A549 treated with AZD2906 at 1 μM for 4 hours (cell line): ENCODE results near the gene NANOG. TPM values are rescaled to one million over a fixed set of nuclear protein-coding genes. Genes with fewer than 3 reads are reported as not detected.

Source experiments
- total RNA-seq: library from RNA; stranded (reverse); fragments of 200-300 nt; extraction: Qiagen RNA extraction; gene quantifications from 5 replicates; pipeline ENCODE4 v1.2.3, GENCODE V29; 2022

Gene NANOG
- 0.03 to 0.19 TPM (median 0.07 TPM) in 3 of 5 replicates, not detected in the others for total RNA-seq

GRCh38 chr12:7788884-7789528 lies at the start of gene NANOG:
NANOG (plus strand) TSS chr12:7789402; CDS start chr12:7789615, 213 bp downstream.

DNA sequence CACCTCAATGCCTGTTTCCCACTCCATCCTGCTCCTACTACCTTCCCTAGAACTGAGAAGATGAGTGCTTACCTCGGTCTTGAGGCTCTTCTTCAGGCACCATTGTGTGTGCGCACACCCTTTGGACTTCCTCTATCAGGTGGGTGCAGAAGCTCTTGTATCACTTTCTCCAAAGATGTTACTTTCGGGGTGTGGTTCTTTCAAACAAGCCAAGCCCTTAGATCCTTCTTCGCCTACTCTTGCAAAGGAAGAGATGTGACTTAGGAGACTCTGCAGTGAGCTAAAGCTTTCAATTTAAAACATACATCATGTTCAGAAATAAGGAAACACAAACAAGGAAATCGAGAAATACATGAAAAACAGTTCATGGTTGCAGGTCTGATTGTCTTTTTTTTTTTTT lies 42.0 kb upstream of the NANOG start, which contains the start of gene CLEC4C:
Gene CLEC4C (minus strand): TSS at position 130 of the 400 bp plus-strand sequence. CDS start 27 bp downstream, at position 103.

Other genes with a start within 250 kb of the NANOG start
- not detected in 5 replicates for gene APOBEC1, start 123.5 kb upstream of the NANOG start, total RNA-seq
- gene GDF3, start 93.6 kb upstream of the NANOG start, total RNA-seq: not detected in 5 replicates
- gene DPPA3, start 78.0 kb upstream of the NANOG start, total RNA-seq: not detected in 5 replicates
- gene CLEC4C, start 42.0 kb upstream of the NANOG start, total RNA-seq: not detected in 5 replicates
- not detected in 5 replicates for gene NANOGNB, start 24.2 kb upstream of the NANOG start, total RNA-seq
- 0.78 to 1.1 TPM (median 0.93 TPM) in 5 replicates for gene SLC2A14, start 83.5 kb downstream of the NANOG start, total RNA-seq
- gene SLC2A3, start 146.8 kb downstream of the NANOG start, total RNA-seq: 9.4 to 13.3 TPM (median 11.6 TPM) in 5 replicates
- gene FOXJ2, start 243.3 kb downstream of the NANOG start, total RNA-seq: 7.4 to 10.3 TPM (median 9.3 TPM) in 5 replicates